SJSA1 (cell line): ENCODE measurements around the gene PITPNM3. TPM values are rescaled to one million over a fixed set of nuclear protein-coding genes. Genes with fewer than 3 reads are reported as not detected.
"Not testable (repeated sequence)": the region's sequence is repeated elsewhere in the genome, so short reads cannot be mapped to it uniquely, and the experiment has no call there.

Experiments used
- DNase-seq, 2 experiments: peaks; one replicate each; pipeline ENCODE4 v3.0.0-alpha.2; 2015 to 2020; ENCODE audit warnings: low spot score in 2 of 2, low read depth in 1 of 2
- H3K27ac ChIP-seq: fragments of 250-450 bp; sonication (Bioruptor Pico); 2 replicates; pipeline ENCODE4 v1.5.1; 2020; ENCODE audit warnings: mild to moderate bottlenecking, moderate library complexity
- H3K27me3 ChIP-seq: fragments of 250-450 bp; sonication (Bioruptor Pico); replicated peaks from 2 replicates; pipeline ENCODE4 v1.5.1; 2020; ENCODE audit warnings: mild to moderate bottlenecking, moderate library complexity
- H3K36me3 ChIP-seq: fragments of 250-450 bp; sonication (Bioruptor Pico); 2 replicates; pipeline ENCODE4 v1.5.1; 2020; ENCODE audit warnings: mild to moderate bottlenecking
- H3K4me1 ChIP-seq: fragments of 250-450 bp; sonication (Bioruptor Pico); replicated peaks from 2 replicates; pipeline ENCODE4 v1.6.1; 2021; ENCODE audit warnings: mild to moderate bottlenecking
- H3K4me3 ChIP-seq: fragments of 250-450 bp; sonication (Bioruptor Pico); 2 replicates; pipeline ENCODE4 v1.5.1; 2020; ENCODE audit warnings: mild to moderate bottlenecking
- H3K9me3 ChIP-seq: fragments of 250-450 bp; sonication (Bioruptor Pico); replicated peaks from 2 replicates; pipeline ENCODE4 v1.5.1; 2020; ENCODE audit warnings: mild to moderate bottlenecking
- total RNA-seq: library from RNA; depleted of rRNA; stranded (reverse); fragments of >200 nt; shearing (Covaris generic); gene quantifications from 2 replicates; pipeline ENCODE4 v1.2.3, GENCODE V29; 2014; rRNA removed

PITPNM3 gene
- total RNA-seq = 6.0 and 8.6 TPM in 2 replicates

DNA sequence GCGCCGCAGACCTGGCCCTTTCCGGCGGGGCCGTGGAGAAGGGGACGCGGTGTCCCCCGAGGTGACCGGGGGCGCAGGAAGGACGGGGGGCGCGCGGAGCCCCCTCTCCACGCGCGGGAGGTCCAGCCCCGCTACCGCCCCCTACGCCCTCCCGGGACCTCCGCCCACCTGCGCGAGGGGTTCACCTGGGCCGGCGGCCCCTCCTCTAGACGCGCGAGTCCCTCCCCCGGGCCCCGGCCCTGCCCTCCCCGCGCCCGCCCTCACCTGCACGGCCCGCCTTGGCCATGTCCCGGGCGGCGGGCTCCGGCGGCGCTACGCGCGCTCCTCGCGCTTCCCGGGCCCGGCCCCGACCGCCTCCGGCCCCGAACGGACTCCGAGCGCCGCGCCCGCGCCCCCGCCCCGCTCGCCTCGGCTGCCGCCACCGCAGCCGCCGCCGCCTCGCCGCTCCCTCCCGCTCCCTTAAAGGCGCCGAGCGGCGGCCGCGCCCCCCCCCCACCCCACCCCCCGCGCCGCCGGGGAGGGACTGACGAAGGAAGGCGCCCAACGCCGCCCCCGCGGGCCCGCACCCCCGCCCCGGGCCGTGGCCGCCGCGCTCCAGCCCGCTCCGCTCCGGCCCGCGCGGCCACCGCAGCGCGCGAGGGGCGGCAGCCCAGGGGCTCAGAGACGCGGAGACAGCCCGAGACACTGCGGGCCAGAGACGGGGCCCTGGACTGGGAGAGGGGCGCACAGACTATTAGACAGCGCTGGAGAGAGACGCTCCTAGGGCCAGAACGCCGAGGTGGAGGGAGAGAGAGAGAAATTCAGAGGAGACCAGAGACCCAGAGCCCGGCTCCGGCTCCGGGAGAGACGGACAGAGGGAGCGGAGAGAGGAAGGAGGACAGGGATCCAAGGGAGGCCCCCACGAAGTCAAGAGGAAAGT lies at the start of gene PITPNM3:
PITPNM3 (minus strand) TSS at position 435 of the 919 bp plus-strand sequence; CDS start at position 286, 149 bp downstream.
- Histone ChIP-seq H3K27me3 (no peaks in the 10 kb centered on the region), H3K4me3 (peak within 1 kb of the TSS; percentile 72), H3K36me3 (no peaks in the 10 kb centered on the region), H3K4me1 (peaks cover 21% of the 10 kb centered on the region), H3K27ac (no peak within 1 kb of the TSS), H3K9me3 (no peaks in the 10 kb centered on the region)
- no peak for DNase-seq

DNA sequence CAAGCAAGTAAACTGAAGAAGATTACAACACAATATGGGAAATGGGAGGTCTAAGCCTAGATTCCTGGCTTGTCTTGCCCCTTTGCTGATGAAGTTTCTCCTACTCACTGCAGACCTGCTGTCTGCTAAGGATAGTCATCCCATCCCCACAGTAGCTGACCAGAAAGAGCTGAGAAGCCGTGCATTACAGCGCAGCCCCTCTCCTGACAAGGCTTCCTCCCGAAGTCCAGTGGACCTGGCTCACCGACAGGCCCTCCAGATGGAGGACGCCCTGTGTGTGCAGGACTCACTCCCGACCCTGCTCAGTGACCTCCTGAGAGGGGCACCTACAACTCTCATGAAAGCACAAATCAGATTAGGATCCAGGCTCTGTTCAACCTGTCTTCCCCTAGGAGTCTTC lies 48.8 kb upstream of the PITPNM3 start:
- Histone ChIP-seq H3K27me3 (no peaks in the 10 kb centered on the region), H3K9me3 (no peaks in the 10 kb centered on the region), H3K27ac (no peak overlapping the region), H3K36me3 (peaks cover 78% of the 10 kb centered on the region), H3K4me1 (peaks cover 17% of the 10 kb centered on the region), H3K4me3 (no peak overlapping the region)
- no peak for DNase-seq

DNA sequence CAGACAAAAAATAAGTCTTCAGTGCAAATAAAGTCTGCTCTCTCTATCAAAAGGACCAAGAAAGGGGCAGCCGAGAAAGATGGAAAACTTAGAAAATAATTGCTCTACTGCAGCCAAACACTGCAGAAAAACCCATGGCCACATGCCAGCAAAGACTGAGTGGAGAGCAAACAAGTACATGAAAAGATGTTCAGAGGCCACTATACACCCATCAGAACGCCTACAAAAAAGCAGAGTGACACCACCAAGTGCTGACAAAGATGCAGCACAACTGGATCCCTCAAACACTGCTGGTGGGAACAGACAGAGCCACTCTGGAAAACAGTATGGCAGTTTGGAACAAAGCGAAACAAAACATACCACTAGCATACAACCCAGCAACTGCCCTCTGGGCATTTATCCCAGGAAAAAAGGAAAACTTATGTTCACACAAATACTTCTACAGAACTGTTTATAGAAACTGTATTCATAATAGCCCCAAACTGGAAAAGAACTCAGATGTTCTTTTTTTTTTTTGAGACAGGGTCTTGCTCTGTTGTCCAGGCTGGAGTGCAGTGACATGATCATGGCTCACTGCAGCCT lies 47.5 kb upstream of the PITPNM3 start:
- Histone ChIP-seq H3K36me3 (peaks cover 76% of the 10 kb centered on the region), H3K27me3 (no peaks in the 10 kb centered on the region), H3K4me1 (peaks cover 30% of the 10 kb centered on the region), H3K9me3 (no peaks in the 10 kb centered on the region), H3K4me3 (no peak overlapping the region), H3K27ac (no peak overlapping the region; the same call in 1 of the 2 replicates)
- DNase-seq = peak in 1 of 2 experiments; percentile 31

- no peak overlapping the region for H3K4me3 ChIP-seq
- H3K9me3 ChIP-seq = no peaks in the 10 kb centered on the region
- H3K27me3 ChIP-seq = no peaks in the 10 kb centered on the region
- peaks cover 65% of the 10 kb centered on the region for H3K36me3 ChIP-seq
- H3K27ac ChIP-seq = no peak overlapping the region
- no peak for DNase-seq
- peaks cover 39% of the 10 kb centered on the region for H3K4me1 ChIP-seq
These were observed 45.8 kb upstream of the PITPNM3 start for GRCh38 chr17:6602141-6602540.

- Histone ChIP-seq H3K27me3 (no peaks in the 10 kb centered on the region), H3K36me3 (peaks cover 63% of the 10 kb centered on the region), H3K4me1 (peaks cover 39% of the 10 kb centered on the region), H3K9me3 (no peaks in the 10 kb centered on the region), H3K4me3 (no peak overlapping the region), H3K27ac (peak overlapping the region; percentile 39)
- DNase-seq = peak in 1 of 2 experiments; percentile 36
These were observed 43.0 kb upstream of the PITPNM3 start for GRCh38 chr17:6599364-6599763.

- H3K27ac ChIP-seq = peak overlapping the region; percentile 29; the same call in 1 of the 2 replicates
- no peak overlapping the region for H3K4me3 ChIP-seq
- peaks cover 32% of the 10 kb centered on the region for H3K4me1 ChIP-seq
- H3K9me3 ChIP-seq = no peaks in the 10 kb centered on the region
- peaks cover 68% of the 10 kb centered on the region for H3K36me3 ChIP-seq
- H3K27me3 ChIP-seq = no peaks in the 10 kb centered on the region
- DNase-seq = no peak
These were observed 41.4 kb upstream of the PITPNM3 start for GRCh38 chr17:6597727-6598126.

DNA sequence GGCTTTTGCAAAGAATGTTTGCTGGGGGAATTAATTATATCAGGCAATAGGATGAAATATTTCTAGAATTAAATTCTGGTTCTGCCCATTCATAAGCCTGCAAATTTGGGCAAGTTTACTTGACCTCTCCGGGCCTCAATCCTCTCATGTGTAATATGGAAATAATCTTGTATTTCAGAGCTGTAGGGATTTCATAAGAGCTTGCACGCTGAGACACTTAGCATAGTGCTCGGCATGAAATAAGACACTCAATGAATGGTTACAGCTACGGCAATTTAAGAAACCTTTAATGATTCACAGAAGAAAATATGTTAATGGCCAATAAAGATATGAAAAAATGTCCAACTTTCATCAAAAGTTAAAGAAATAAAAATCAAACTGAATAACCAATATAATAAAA lies 40.6 kb upstream of the PITPNM3 start:
- no peak for DNase-seq
- H3K4me3 ChIP-seq = no peak overlapping the region
- H3K27me3 ChIP-seq = no peaks in the 10 kb centered on the region
- H3K27ac ChIP-seq = no peak overlapping the region
- no peaks in the 10 kb centered on the region for H3K9me3 ChIP-seq
- H3K4me1 ChIP-seq = peaks cover 40% of the 10 kb centered on the region
- H3K36me3 ChIP-seq = peaks cover 61% of the 10 kb centered on the region

- no peak overlapping the region for H3K27ac ChIP-seq
- no peak for DNase-seq
- peaks cover 44% of the 10 kb centered on the region for H3K4me1 ChIP-seq
- H3K4me3 ChIP-seq = no peak overlapping the region
- no peaks in the 10 kb centered on the region for H3K27me3 ChIP-seq
- H3K36me3 ChIP-seq = peaks cover 58% of the 10 kb centered on the region
- H3K9me3 ChIP-seq = no peaks in the 10 kb centered on the region
These were observed 40.2 kb upstream of the PITPNM3 start for GRCh38 chr17:6596511-6596910.

DNA sequence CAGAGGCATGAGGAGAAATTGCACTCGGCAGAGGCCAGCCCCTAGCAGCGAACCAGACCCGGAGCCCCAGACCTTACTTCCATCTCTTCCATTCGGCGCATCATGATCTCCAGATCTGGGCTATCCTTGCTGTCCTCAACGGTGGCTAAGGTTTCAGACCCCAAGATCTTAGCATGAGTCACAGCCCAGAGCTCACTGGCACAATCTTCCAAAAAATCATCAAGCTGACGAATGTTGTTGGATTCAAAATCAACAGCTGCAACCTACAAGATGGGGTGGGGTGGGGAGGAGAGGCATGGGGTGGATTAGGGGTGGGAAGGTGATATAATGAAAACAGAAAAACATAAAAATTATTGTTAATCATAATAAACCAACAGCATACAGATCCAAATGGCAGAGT lies 39.7 kb upstream of the PITPNM3 start:
- H3K27ac ChIP-seq = no peak overlapping the region
- H3K4me3 ChIP-seq = no peak overlapping the region
- peaks cover 54% of the 10 kb centered on the region for H3K36me3 ChIP-seq
- no peaks in the 10 kb centered on the region for H3K9me3 ChIP-seq
- no peaks in the 10 kb centered on the region for H3K27me3 ChIP-seq
- H3K4me1 ChIP-seq = peaks cover 48% of the 10 kb centered on the region
- DNase-seq = no peak

DNA sequence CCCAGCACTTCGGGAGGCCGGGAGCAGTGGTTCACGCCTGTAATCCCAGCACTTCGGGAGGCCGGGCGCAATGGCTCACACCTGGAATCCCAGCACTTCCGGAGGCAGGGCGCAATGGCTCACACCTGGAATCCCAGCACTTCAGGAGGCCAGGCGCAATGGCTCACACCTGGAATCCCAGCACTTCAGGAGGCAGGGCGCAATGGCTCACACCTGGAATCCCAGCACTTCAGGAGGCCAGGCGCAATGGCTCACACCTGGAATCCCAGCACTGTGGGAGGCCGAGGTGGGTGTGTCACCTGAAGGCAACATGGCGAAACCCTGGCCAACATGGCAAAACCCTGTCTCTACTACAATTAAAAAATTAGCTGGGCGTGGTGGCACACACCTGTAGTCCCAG lies 37.0 kb upstream of the PITPNM3 start:
- peaks cover 57% of the 10 kb centered on the region for H3K36me3 ChIP-seq

DNA sequence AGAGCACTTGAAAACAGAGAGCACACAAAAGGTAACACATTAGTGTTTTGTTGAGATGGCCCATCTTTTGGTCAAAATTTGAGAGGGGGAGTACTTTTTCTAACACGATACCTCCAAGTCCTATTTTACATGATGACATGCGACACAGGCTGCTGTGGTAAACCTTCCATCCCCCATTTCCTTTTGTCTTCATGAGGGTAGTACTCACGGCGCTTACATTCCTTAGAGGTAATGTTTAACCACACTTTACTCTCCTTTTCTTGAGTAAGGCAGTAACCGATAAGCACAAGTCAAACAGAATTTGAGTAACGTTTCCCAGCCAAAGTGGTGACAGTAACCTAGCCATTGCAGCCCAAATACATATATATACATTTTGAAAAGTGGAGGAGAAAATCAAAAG lies 35.8 kb upstream of the PITPNM3 start:
- no peak for DNase-seq
- H3K36me3 ChIP-seq = peaks cover 62% of the 10 kb centered on the region

More for the DNA sequence above, 37.0 kb upstream of the PITPNM3 start:
- H3K9me3 ChIP-seq, H3K27me3 ChIP-seq, H3K4me3 ChIP-seq, H3K27ac ChIP-seq, DNase-seq: not testable (repeated sequence)
- peaks cover 30% of the 10 kb centered on the region for H3K4me1 ChIP-seq

DNA sequence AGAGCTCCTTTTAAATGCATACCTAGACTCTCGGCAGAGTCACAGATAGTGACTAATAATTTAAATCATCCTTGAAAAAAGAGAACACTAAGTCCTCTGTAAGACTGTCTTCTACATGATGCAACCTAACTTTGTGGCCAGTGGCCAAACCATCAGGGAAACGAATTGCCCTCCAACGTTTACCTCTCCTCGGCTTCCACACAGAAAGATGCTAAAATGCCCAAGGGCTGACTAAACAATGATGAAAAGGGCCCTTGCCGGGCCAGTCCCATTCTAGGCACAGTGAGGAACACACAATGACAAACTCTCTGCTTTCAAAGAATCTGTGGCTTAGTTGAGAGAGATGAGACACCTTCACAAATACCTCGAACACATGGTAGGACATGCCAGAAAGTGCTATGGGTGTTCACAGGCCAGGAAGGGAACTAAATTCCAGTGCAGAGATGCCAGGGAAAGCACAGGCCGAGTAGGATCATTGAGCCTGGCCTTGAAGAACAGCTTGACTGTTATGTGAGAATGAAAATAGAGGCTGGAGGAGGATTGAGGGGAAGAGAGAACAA lies 35.3 kb upstream of the PITPNM3 start:
- peak overlapping the region; percentile 74 for H3K27ac ChIP-seq
- peak; percentile 65 to 71 for DNase-seq
- no peaks in the 10 kb centered on the region for H3K9me3 ChIP-seq
- H3K27me3 ChIP-seq = no peaks in the 10 kb centered on the region
- H3K4me1 ChIP-seq = peaks cover 20% of the 10 kb centered on the region
- H3K36me3 ChIP-seq = peaks cover 60% of the 10 kb centered on the region
- H3K4me3 ChIP-seq = no peak overlapping the region

More for the DNA sequence above, 35.8 kb upstream of the PITPNM3 start:
- Histone ChIP-seq H3K4me1 (peaks cover 20% of the 10 kb centered on the region), H3K4me3 (no peak overlapping the region), H3K27me3 (no peaks in the 10 kb centered on the region), H3K9me3 (no peaks in the 10 kb centered on the region), H3K27ac (peak overlapping the region; percentile 74)

GRCh38 chr17:6589266-6589946 lies 33.1 kb upstream of the PITPNM3 start:
- DNase-seq = no peak
- Histone ChIP-seq H3K36me3 (peaks cover 57% of the 10 kb centered on the region), H3K27me3 (no peaks in the 10 kb centered on the region), H3K27ac (no peak overlapping the region), H3K4me1 (peaks cover 20% of the 10 kb centered on the region), H3K9me3 (no peaks in the 10 kb centered on the region), H3K4me3 (no peak overlapping the region)
